Activated CD4-positive, CD25-positive, alpha-beta regulatory T cell (primary cell): ENCODE measurements around the gene RRAS.

Experiments used
- DNase-seq, 4 experiments: peaks; one replicate each; lab custom pipeline; 2025; lab: John Stamatoyannopoulos, UW

RRAS gene

DNA sequence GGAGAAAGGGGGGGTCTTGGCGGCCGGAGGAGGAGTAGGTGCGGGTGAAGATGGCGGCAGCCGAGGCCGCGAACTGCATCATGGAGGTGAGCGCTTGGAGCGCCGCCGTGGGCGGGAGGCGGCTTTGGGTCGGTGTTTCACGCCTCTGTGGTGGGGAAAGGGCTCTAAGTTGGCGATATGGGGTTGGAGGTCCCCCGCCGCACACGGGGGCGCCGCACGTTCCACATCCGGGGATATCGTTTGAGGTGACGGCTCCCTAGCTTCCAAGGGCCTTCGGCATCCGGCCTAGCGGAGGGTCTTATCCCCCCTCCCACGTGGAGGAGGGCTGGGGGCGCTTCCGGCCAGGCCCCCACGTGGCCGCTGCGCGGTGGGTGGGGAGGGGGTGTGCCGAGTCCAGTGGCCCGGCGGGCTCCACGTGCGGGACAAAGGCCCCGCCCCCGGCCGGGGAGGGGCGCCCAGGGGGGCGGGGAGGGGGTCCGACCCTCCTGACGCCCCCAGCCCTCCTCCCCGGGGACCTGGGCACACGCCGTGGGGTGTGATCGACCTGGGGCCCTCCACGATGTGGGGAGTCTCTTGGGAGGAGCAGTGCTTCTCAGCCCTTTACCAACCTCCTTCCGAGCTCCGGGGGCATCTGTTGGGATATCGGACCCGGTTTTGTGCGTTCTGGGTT, 37.4 kb upstream of the RRAS start, which contains the start of gene PRMT1:
TSS of gene PRMT1 (plus strand) at position 41 of the 670 bp plus-strand sequence. CDS start at position 51, 10 bp downstream.
- DNase-seq = peak in 2 of 4 experiments; percentile 37 to 51

GRCh38 chr19:49676784-49677230, 36.9 kb upstream of the RRAS start:
- DNase-seq = peak; percentile 93 to 96 (median 94)

- DNase-seq = peak in 3 of 4 experiments; percentile 44 to 55 (median 51)
Measured at GRCh38 chr19:49676136-49676783, 36.3 kb upstream of the RRAS start.

DNA sequence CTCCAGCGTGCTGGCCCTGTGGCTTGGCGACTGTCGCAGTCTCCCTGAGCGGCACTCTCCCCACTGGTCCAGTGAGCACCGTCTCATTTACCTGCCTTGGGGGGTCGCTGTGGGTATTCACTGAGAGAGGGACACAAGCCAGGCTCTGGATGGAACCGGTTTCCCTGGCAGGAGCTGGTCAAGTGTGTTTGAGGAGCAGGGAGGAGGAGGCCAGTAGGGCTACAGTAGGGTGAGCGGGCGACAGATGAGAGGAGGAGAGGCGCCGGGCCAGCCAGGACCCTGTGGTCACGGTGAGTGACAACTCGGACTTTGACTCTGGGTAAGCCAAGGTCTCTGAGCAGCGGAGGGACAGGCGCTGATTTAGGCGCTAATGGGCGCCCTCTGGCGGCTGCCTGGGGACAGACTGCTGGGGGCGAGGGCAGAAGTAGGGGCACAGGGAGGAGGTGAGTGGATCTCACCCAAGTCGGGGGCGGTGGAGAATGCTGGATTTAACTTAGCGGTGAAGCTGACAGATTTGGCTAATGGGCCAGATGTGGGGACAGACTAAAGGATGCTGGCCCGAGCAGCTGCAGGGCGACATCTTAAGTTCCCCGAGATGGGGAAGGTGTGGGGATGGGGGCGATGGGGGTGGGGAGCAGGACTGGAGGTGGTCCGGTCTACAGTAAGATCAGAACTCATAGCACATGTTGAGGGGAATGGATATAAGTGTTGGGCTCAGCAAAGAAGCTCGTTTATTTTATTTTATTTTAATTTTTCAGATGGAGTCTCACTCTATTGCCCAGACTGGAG, 32.4 kb upstream of the RRAS start:
- peak; percentile 52 to 62 (median 59) for DNase-seq

- DNase-seq = no peak
Measured at GRCh38 chr19:49669516-49669915, 29.6 kb upstream of the RRAS start.

DNA sequence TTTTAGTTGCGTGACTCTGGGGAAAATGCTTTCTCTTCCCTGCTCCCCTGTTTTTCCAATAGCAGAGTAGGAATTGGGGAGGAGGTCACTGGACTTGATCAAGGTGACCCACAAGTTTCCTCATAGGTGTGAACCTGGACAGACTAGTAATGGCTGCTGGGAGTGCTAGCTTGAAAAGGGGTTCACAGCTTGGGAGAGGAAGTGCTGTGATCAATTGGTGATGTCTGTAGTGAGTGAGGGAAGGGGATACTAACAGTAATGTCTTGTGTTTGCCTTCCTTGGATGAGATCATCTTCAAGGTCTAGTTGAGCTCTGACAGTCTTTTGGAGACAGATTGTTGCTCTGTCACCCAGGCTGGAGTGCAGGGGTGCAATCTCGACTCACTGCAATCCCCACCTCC, 27.5 kb upstream of the RRAS start:
- no peak for DNase-seq

GRCh38 chr19:49666120-49666444, 26.1 kb upstream of the RRAS start:
- no peak for DNase-seq

GRCh38 chr19:49665351-49666119, 25.6 kb upstream of the RRAS start, which contains the start of the genes BCL2L12 and IRF3:
Gene BCL2L12, plus strand, starts transcription at chr19:49665933. Its CDS starts 760 bp downstream, at chr19:49666693.
Gene IRF3, minus strand, starts transcription at chr19:49665857. Its CDS starts 1,019 bp downstream, at chr19:49664838.
- DNase-seq = peak; percentile 97 to 99 (median 99)

GRCh38 chr19:49665036-49665350, 25.1 kb upstream of the RRAS start:
- DNase-seq = no peak

DNA sequence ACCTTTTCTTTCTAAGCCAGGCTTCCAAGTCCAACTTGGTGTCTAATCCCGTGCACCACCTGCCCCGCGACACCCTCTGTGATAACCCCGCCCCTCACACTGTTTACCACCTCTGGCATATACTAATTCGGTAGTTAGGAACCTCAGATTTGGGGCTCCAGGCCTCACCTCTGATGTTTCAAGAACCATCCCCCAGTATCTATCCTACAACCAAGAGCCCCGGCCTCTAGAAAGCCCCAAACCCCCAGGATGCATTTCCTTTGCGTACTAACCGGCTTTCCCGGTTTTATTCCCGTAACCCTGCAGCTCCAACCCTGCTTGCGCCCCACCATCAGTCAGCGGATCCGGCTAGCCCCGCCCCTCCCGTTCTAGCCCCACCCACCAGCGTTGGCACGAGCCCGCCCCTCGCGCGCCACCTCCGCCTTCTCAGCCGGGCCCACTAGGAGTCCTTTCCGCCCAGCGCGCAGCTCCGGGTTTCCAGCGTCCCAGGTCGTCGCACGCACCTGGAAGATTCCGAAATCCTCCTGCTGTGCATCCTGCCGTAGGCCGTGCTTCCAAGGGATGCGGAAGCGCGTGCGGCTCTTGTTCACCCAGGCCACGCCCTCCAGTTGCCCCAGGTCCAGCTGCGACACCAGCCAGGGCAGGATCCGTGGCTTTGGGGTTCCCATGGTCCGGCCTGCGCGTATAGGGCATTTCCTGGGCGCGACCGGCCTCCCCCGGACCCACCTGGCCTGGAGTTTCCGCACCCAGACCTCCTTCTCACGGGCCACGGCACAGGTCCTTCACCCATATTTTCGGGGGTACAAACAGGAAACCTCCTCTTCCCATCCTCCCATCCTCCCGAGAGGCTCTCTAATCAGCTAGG, 24.5 kb upstream of the RRAS start:
- DNase-seq = peak; percentile 83 to 86 (median 86)

GRCh38 chr19:49663224-49663623, 23.3 kb upstream of the RRAS start:
- no peak for DNase-seq

GRCh38 chr19:49662011-49662410, 22.1 kb upstream of the RRAS start:
- DNase-seq = no peak

DNA sequence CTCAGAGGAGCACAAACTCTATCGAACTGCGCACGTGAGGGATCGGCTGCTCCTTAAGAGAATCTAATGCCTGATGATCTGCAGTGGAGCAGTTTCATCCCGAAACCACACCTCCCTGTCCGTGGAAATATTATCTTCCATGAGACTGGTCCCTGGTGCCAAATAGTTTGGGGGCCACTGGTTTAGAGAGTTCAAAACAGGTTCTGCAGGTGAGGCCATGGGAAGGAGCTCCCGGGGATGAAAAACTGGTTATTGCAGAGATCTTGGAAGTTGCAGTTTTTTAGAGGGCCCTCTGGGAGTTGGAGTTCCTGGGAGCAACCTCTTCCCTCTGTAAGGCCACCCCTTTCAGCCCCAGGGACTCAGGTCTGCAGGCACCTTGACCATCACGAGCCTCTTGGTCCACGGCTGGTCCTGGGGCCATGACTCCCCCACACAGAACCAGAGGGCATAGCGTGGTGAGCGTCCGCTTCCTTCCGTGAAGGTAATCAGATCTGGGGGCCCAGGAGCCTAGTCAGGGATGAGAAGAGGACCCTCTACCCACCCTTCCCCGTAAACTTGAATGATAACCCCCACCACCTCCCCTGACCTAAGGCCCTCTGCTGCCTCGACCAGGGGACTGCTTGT, 20.5 kb upstream of the RRAS start:
- DNase-seq = no peak

DNA sequence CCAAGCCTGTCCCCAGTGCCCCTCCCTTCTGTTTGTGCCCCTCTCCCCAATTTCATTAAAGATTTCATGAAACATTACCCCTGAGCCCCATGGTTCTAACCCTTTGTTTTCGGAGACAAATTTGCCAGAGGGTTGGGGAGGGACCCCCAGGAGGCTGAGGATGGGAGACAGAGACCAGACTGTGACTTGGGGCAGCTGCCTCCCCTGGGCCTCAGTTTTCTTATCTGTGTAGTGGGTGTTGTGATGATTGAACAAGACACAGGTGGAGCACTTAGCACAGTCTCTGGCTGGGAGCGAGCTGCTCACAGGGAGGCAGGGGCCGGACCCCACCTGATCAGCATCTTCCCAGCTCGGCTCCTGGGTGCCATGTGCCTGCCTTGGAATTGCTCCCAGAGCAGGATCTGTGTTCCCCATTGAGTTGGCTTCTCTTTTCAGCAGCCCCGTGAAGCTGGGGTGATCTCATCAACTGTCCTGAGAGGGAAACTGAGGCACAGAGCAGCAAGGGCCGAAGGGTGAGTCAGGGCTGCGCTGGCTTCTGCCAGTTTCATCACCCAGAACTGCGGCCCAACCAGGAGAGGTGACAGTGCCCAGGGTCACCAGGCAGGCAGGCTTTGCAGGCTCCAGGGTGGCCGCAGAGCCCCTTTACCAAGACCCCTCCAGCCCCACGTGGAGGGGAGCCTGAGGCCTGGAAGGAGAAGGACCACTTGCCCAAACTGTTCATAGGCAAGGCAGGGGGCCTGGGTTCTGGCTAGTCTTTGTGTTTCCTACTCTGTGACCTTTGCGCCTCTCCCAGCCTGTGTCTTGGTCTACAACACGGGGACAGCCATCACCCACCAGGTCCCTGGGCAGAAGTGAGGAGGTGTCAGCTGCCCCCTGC, 18.9 kb upstream of the RRAS start:
- DNase-seq = no peak

DNA sequence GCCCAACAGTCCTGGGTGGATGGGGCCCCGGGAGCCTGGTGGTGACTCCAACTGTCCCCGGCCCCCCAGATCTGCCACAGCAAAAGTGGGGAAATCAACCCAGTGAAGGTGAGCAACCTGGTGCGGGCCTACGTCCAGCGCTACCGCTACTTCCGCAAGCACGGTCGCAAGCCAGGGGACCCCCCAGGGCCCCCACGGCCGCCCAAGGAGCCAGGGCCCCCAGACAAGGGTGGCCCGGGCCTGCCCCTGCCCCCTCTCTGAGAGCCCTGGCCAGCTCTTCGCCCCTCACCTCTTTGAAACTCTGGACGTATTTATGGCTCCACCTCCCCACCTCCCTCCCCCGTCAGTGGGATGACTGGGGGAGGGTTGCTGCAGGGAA, 18.2 kb upstream of the RRAS start:
- DNase-seq = no peak

DNA sequence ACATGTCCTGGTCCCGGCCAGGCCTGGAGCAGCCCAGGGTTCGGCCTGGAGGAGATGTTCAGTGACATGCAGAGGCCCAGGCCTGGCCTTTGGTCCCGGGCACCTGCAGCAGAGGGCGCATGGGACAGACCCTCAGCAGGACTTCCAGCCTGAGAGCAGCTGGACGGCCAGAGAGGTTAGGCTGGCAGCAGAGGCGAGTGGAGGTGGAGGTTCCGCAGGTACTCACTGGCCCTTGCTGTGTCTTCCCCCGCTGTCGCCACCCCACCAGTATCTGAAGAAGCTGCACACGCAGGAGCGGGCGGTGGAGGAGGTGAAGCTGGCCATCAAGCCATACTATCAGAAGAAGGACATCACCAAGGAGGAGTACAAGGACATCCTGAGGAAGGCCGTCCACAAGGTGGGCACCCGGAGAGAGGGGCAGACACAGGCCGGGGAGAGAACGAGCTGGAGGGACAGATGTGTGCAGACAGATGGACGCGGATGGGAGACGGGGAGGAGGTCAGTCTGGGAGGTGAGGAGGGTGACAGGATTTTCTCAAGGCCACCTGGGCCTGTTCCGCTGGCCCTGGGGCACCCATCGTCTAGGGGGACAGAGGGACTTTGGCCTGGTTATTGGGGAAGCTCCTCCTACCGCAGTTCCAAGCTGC, 17.7 kb upstream of the RRAS start:
- DNase-seq = no peak

- no peak for DNase-seq
Measured at GRCh38 chr19:49656456-49657109, 16.6 kb upstream of the RRAS start.
